Skeletal muscle satellite cell (primary cell): ENCODE results near the gene STK39.

Source experiments
- H3K27me3 ChIP-seq: 2 replicates; pipeline ENCODE4 v1.7.0; 2013; ENCODE audit warnings: low read length; ENCODE audit not compliant: control insufficient read depth, insufficient read depth
- H3K36me3 ChIP-seq: 2 replicates; pipeline ENCODE4 v1.7.0; 2013; ENCODE audit warnings: mild to moderate bottlenecking, control low read depth, low read length; ENCODE audit not compliant: insufficient read depth
- H3K4me1 ChIP-seq: 2 replicates; pipeline ENCODE4 v1.7.0; 2013; ENCODE audit warnings: low read length; ENCODE audit not compliant: control insufficient read depth, insufficient read depth
- H3K4me2 ChIP-seq: 2 replicates; pipeline ENCODE4 v1.7.0; 2013; ENCODE audit warnings: mild to moderate bottlenecking, low read length
- H3K4me3 ChIP-seq: 2 replicates; pipeline ENCODE4 v1.7.0; 2013; ENCODE audit warnings: low read length
- H3K9ac ChIP-seq: 2 replicates; pipeline ENCODE4 v1.7.0; 2013; ENCODE audit warnings: mild to moderate bottlenecking, low read depth, low read length, moderate library complexity
- H3K9me3 ChIP-seq: replicated peaks from 2 replicates; pipeline ENCODE4 v1.7.0; 2013; ENCODE audit warnings: mild to moderate bottlenecking, control low read depth, low read length

The STK39 gene

DNA sequence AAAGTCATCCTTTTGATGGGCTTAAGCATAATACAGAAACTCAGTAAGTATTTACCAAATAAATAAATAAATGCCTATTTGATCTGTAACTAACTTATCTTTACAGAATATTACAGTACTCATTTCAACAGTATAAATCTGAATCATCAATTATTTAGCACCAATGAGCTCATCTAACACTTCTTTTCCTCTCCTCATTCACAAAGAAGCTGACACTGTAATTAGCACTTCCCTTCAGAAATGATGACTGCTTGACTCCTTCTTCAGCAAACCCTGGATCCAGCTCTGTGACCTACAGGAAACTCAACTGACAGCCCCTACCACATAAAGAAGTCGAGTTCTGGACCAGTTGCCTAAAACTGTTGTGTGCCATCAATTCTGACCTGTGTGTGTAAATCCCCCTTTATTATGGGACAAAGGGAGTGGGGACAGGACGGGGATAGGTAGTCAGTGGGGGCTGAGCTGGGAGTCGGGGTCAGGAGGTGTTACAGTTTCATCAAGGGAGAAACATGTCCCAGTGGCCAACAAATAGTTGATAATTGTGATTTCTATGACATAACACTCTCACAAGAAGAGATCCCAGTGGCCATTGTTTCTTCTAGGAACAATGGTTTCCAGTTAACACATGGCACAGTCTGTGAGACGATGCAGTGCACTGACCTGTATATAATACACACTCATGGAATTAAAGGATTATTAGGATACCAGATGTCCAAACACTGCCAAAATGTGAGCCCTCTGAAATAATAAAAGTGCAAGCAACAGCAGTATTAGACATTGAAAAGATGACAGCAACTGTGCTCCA lies 68.7 kb downstream of the STK39 start:
- Histone ChIP-seq H3K4me1 (peaks cover 3% of the 10 kb centered on the region), H3K4me3 (no peak overlapping the region), H3K9ac (no peak overlapping the region), H3K27me3 (no peaks in the 10 kb centered on the region), H3K4me2 (no peak overlapping the region), H3K36me3 (peaks cover 16% of the 10 kb centered on the region), H3K9me3 (no peaks in the 10 kb centered on the region)

DNA sequence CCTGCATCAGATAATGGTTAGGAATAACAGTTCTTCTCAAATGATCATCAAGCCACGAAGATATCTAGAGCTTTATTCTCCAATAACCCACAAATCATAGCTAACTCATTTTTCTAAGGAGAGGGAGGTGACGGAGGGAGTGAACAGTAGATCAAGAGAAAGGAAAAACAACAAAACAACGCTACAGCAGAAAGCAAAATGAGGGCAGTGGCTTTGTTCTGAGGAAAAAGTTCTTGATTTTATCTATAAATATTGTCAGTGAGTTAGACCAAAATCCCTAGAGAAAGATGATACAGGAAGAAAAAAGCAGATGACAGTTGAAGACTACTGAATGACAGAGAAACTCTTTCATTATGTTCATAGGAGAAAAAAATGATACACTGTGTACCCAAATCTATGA lies 71.0 kb downstream of the STK39 start:
- Histone ChIP-seq H3K4me3 (no peak overlapping the region), H3K36me3 (peaks cover 16% of the 10 kb centered on the region), H3K4me1 (no peaks in the 10 kb centered on the region), H3K4me2 (no peak overlapping the region), H3K9ac (no peak overlapping the region), H3K27me3 (no peaks in the 10 kb centered on the region), H3K9me3 (no peaks in the 10 kb centered on the region)

DNA sequence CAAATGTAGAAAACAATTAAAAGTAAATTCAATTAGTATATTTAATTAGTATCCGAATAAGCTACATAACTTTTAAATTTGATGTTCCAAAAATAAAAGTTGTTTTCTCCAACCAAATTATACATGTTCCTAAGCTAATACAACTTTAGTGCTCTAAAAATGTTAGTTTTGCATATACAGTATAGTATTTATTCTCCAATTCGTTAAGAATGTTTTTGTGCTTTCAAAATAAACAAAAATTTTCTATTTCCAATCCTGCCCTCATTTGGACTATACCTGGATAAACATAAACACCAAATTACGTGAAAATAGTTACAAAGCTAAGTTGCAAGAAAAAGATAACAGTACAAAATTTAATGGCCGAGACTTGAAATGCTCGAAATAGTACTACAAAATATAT lies 71.9 kb downstream of the STK39 start:
- H3K4me1 ChIP-seq, result no peaks in the 10 kb centered on the region
- no peaks in the 10 kb centered on the region for H3K9me3 ChIP-seq
- H3K4me2 ChIP-seq, result no peak overlapping the region
- peaks cover 16% of the 10 kb centered on the region for H3K36me3 ChIP-seq
- no peak overlapping the region for H3K4me3 ChIP-seq
- no peaks in the 10 kb centered on the region for H3K27me3 ChIP-seq
- H3K9ac ChIP-seq, result no peak overlapping the region

GRCh38 chr2:168174756-168175155 lies 72.6 kb downstream of the STK39 start:
- Histone ChIP-seq H3K9me3 (no peaks in the 10 kb centered on the region), H3K4me1 (peaks cover 2% of the 10 kb centered on the region), H3K4me2 (no peak overlapping the region), H3K9ac (no peak overlapping the region), H3K27me3 (no peaks in the 10 kb centered on the region), H3K36me3 (peaks cover 15% of the 10 kb centered on the region), H3K4me3 (no peak overlapping the region)

- Histone ChIP-seq H3K9ac (no peak overlapping the region), H3K9me3 (no peaks in the 10 kb centered on the region), H3K4me3 (no peak overlapping the region), H3K4me1 (peaks cover 23% of the 10 kb centered on the region), H3K27me3 (no peaks in the 10 kb centered on the region), H3K4me2 (no peak overlapping the region), H3K36me3 (peaks cover 3% of the 10 kb centered on the region)
These were observed 75.3 kb downstream of the STK39 start for GRCh38 chr2:168172071-168172470.

GRCh38 chr2:168171059-168171762 lies 76.2 kb downstream of the STK39 start:
- H3K27me3 ChIP-seq, result no peaks in the 10 kb centered on the region
- peaks cover 9% of the 10 kb centered on the region for H3K36me3 ChIP-seq
- no peaks in the 10 kb centered on the region for H3K9me3 ChIP-seq
- H3K9ac ChIP-seq, result no peak overlapping the region
- H3K4me3 ChIP-seq, result no peak overlapping the region
- peaks cover 28% of the 10 kb centered on the region for H3K4me1 ChIP-seq
- no peak overlapping the region for H3K4me2 ChIP-seq

- no peak overlapping the region for H3K9ac ChIP-seq
These were observed 78.2 kb downstream of the STK39 start for GRCh38 chr2:168169097-168169745.

DNA sequence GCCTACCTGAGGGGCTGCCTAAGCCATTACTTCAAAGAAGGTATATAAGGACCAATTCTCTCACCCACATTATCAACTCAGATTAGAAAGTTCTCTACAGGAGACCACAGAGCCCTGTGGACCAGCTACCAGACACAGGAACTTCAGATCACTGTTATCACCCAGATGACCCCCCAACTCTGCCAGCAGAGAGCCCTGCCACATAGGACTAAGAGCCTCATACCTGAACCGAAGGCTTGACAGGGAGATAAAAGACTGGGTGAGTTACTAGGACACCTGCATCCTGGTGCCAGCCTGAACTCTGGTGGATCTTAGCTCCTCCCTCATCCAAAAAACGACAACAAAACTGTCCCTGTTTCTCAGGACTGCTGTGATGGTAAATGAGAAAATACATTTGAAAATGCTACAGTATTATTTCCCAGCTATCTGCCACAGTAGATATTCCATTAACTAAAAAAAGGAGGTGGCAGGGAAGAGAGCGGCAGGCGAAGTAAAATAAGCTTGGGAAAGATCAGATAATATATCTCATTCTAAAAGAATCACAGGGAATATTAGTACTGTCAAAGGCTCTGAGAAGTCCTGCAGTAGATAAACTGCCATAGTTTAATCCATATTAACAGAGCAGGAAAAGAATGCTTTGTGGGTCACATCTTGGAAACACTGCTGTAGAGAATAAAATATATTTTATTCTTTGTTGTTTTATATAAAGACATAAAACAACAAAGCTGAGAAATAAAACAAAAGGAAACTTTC lies 79.7 kb downstream of the STK39 start:
- Histone ChIP-seq H3K4me2 (no peak overlapping the region), H3K4me3 (no peak overlapping the region), H3K4me1 (peaks cover 32% of the 10 kb centered on the region), H3K9ac (no peak overlapping the region), H3K27me3 (no peaks in the 10 kb centered on the region), H3K36me3 (peaks cover 26% of the 10 kb centered on the region), H3K9me3 (no peaks in the 10 kb centered on the region)

More at GRCh38 chr2:168169097-168169745, 78.2 kb downstream of the STK39 start:
- no peaks in the 10 kb centered on the region for H3K9me3 ChIP-seq
- H3K4me2 ChIP-seq, result peak overlapping the region; percentile 66
- H3K27me3 ChIP-seq, result no peaks in the 10 kb centered on the region
- H3K4me1 ChIP-seq, result peaks cover 32% of the 10 kb centered on the region
- peaks cover 15% of the 10 kb centered on the region for H3K36me3 ChIP-seq
- H3K4me3 ChIP-seq, result peak overlapping the region; percentile 4

GRCh38 chr2:168166902-168167510 lies 80.4 kb downstream of the STK39 start:
- Histone ChIP-seq H3K27me3 (no peaks in the 10 kb centered on the region), H3K9ac (no peak overlapping the region), H3K4me2 (no peak overlapping the region), H3K4me1 (peaks cover 32% of the 10 kb centered on the region), H3K9me3 (no peaks in the 10 kb centered on the region), H3K36me3 (peaks cover 26% of the 10 kb centered on the region), H3K4me3 (no peak overlapping the region)

DNA sequence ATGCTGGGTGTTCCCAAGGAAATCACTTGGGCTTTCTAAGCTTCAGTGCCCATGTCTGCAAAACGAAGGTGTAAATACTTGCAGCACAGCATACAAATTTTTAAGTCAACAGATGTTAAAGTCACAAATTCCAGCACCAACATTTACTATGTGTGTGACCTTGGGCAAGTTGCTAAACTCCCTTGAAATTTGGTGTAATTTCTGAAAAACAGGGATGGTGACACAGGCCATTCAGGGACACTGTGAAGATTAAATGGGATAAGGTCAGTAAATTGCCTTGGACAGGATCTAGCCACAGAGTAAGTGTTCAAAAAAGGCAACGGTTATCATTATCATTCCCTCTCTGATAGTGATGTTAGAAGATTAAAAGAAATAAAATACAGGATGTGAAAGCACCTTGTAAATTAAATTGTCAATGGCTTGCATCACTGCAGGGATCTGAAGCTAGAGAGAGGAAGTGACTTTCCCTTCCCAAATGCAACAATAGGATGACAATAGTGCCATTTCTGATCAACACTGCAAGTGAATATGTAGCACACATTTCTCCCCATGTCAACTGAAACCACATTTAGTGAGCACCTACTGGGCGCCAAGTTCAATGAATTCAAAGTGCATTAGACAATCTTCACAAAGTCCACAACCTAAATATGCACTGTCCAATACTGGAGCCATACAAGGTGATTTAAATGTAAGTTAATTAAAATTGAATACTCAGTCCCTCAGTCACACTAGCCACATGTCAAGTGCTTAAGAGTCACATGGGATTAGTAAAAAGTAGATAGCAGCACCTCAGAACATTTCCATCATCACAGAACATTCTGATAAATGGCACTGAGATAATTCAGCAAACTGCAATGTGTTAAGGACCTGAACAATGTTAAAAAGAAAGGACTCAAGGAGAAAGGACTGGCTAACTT lies 81.2 kb downstream of the STK39 start:
- Histone ChIP-seq H3K4me3 (no peak overlapping the region), H3K9ac (no peak overlapping the region), H3K4me2 (no peak overlapping the region), H3K4me1 (peaks cover 37% of the 10 kb centered on the region), H3K36me3 (peaks cover 26% of the 10 kb centered on the region), H3K27me3 (no peaks in the 10 kb centered on the region), H3K9me3 (no peaks in the 10 kb centered on the region)
